Kidney epithelial cell (primary cell): Measurements from ENCODE around the gene MCM3AP. TPM values are rescaled to one million over a fixed set of nuclear protein-coding genes. Genes with fewer than 3 reads are reported as not detected.

Experiments
- DNase-seq: peaks from one replicate; pipeline ENCODE4 v3.0.0-alpha.2; 2010; ENCODE audit warnings: low read depth
- H3K27me3 ChIP-seq: 2 replicates; pipeline ENCODE4 v1.6.0; 2011; ENCODE audit warnings: low read length; ENCODE audit not compliant: control insufficient read depth, insufficient read depth
- H3K36me3 ChIP-seq: 2 replicates; pipeline ENCODE4 v1.5.1; 2011; ENCODE audit warnings: low read length; ENCODE audit not compliant: control insufficient read depth, insufficient read depth
- H3K4me3 ChIP-seq: 2 replicates; pipeline ENCODE4 v1.5.1; 2011; ENCODE audit warnings: low read depth, mild to moderate bottlenecking, control low read depth, low read length
- total RNA-seq: library from RNA; depleted of rRNA; stranded (reverse); fragments of >200 nt; gene quantifications from 2 replicates; pipeline ENCODE4 v1.2.3, GENCODE V29; 2015
- TF ChIP-seq, protein P1 (sequence below): IDR thresholded peaks from 2 replicates; pipeline ENCODE4 v1.5.1; 2011; ENCODE audit warnings: mild to moderate bottlenecking, moderate library complexity, low read length, control low read depth, inconsistent platforms; ENCODE audit not compliant: insufficient read depth, poor library complexity, severe bottlenecking

Gene MCM3AP
- total RNA-seq, 1 donor from 2014 or later = 63.7 TPM

DNA sequence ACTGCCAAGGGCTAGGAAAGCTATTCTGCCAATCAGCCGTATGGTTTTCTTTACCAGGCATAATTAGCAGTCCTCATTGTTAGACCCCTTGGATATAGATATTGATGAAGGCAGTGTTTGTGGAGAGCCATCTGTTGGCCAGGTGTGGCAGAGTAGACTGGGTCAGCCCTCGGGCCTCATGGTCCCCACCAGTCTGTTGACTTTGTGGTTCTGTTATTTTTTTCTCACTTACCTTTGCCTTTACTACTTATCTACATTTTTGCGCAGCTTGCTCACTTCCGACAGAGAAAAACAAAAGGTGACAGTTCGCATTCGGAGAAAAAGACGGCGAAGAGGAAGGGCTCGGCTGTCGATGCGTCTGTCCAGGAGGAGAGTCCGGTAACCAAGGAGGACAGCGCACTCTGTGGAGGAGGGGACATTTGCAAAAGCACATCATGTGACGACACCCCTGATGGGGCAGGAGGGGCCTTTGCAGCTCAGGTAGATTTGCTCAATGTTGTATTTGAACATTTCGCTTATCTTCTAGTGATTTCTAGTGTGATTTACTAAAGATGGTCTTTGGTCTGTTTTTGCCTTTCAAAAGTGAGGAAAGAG lies 40.8 kb upstream of the MCM3AP start:
- H3K27me3 ChIP-seq = no peaks in the 10 kb centered on the region
- H3K4me3 ChIP-seq = no peak overlapping the region
- peaks cover 2% of the 10 kb centered on the region for H3K36me3 ChIP-seq
- no peak for DNase-seq
- TF ChIP-seq, protein P1, sequence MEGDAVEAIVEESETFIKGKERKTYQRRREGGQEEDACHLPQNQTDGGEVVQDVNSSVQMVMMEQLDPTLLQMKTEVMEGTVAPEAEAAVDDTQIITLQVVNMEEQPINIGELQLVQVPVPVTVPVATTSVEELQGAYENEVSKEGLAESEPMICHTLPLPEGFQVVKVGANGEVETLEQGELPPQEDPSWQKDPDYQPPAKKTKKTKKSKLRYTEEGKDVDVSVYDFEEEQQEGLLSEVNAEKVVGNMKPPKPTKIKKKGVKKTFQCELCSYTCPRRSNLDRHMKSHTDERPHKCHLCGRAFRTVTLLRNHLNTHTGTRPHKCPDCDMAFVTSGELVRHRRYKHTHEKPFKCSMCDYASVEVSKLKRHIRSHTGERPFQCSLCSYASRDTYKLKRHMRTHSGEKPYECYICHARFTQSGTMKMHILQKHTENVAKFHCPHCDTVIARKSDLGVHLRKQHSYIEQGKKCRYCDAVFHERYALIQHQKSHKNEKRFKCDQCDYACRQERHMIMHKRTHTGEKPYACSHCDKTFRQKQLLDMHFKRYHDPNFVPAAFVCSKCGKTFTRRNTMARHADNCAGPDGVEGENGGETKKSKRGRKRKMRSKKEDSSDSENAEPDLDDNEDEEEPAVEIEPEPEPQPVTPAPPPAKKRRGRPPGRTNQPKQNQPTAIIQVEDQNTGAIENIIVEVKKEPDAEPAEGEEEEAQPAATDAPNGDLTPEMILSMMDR = no peak

DNA sequence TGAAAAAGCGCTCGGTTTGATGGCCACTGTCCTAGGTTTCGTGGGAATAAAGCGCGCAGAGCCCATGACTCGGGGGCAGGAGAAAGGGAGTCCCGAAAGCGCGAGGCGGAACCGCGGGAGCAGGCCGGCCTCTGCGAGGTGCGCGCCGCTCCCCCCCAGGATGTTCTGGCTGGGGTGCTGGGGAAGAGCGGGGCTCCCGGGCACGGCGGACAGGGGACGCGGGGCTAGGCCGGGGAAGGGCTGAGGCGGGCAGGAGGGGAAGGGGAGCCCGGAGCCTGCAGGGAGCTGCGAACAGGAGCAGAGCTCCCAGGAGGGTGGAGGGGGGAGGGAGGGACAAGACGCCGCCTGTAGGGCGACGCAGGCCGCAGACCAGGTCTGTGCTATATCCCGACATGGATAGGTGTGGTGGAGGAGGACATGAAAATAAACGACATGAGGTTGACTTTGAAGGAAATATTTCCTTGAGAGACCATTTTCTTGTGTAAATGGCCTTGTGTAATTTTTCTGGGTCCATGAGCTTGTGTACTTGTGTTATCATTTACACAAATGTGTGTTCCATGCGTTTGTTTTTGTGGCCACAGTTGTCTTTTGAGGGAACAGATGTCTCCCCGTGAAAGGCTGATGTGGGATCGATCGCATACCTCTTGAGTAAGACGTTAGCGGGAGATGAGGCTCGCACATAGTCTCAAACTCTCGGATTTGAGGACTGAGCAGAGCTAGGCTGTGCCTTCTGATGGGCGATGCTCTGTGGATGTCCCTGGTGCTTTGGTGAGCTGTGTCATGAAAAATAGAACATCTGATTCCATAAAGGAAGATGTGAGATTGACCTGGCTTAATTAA lies 39.9 kb upstream of the MCM3AP start:
- Histone ChIP-seq H3K27me3 (no peaks in the 10 kb centered on the region), H3K4me3 (peak overlapping the region; percentile 80), H3K36me3 (peaks cover 2% of the 10 kb centered on the region)
- TF ChIP-seq, protein P1 = peak; percentile 63
- DNase-seq = no peak

DNA sequence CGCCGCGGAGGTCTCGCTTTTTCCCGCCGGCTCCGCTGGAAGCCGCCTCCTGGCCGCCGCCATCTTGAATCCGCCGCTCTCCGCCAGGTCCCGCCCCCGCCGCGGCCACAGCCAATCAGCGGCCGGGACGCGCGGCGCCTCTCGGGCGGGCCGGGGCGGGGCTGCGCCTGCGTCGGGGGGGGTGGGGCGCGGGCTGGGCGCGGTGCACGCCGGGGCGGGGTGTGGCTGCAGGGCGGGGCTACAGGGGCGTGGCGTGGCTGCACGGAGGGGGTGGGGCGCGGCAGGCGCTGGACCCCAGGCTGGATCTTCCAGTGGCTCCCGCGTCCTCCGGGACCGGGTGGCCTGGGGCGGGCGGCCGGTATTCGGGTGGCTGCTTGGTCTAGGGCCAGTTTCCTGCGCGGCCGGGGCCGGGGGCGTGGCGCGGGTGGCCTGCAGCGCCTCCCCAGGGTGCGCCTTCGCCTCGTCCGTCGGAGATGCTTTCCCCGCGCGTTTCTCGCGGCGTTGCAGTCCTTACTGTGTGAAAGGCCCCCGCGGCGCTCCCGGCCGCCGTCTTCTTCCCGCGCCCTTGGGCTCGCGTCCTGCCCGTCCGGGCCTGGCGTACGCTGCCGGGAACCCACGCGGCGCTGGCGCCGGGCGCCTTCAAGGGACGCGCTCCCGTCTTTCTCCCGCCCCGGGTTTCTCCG lies 39.1 kb upstream of the MCM3AP start:
- Histone ChIP-seq H3K36me3 (no peaks in the 10 kb centered on the region), H3K27me3 (no peaks in the 10 kb centered on the region), H3K4me3 (peak overlapping the region; percentile 85)
- DNase-seq = no peak
- TF ChIP-seq, protein P1 = no peak

DNA sequence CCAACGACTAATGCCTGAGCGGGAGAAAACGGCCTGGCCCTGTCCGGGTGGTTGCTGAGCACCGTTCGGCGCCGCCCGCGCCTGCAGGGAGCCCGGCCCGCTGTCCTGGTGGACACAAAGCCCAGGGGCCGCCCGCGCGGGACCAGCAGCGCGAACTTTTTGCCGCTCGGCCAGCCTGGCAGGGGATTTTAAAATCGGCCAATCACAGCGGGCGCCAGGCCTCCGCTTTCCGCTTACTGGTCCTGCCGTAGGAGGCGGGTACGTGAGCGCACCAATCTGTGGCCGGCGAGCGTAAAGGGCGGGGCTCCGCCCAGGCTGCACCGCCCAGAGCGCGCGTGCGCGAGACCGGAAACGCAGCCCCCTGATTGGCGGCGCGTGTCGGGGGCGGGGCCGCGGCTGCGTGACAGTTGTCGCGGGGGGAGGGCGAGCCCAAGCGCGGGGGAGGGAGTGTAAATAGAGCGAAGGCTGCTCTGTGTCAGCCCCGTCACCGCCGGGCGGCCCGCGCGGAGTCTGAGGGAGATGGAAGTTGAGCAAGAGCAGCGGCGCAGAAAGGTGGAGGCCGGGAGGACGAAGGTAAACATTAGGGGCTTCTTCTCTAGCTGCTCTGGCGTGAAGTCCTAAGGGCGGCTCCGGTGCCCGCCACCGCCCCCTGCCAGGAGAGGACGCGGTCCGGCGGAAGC lies 38.4 kb upstream of the MCM3AP start, which contains the start of the genes C21orf58 and PCNT:
Gene C21orf58 (minus strand): TSS at position 161 of the 680 bp plus-strand sequence. CDS start 1,132 bp downstream, outside the sequence.
Gene PCNT (plus strand): TSS at position 447 of the 680 bp plus-strand sequence. CDS start 73 bp downstream, at position 520.
- Histone ChIP-seq H3K36me3 (no peaks in the 10 kb centered on the region), H3K4me3 (peak within 1 kb of the TSS; percentile 85), H3K27me3 (no peaks in the 10 kb centered on the region)
- peak; percentile 89 for DNase-seq
- TF ChIP-seq, protein P1 = no peak

DNA sequence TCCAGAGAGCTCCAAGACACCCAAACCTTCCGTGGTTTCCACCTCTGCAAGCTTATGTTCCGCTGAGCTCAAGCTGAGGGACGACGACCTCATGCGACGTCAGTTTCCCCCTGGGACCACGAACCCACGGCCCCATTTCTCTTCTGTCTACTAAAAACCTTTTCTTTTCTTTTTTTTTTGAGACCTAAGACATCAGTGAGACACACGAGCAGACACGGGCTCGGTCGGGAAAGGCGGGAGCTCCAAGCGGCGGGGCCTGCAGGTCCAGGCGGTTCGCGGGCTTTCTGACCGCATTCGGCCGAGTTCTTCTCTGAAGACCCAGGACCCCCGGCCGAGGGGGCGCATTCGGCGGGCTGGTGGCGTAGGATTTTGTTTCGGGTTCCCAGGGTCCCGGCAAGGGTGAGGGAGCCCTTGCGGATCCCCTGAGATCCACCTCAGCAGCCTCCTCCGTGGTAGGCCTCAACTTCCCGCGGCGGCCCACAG lies 37.9 kb upstream of the MCM3AP start:
- Histone ChIP-seq H3K27me3 (no peaks in the 10 kb centered on the region), H3K36me3 (no peaks in the 10 kb centered on the region), H3K4me3 (peak overlapping the region; percentile 85)
- DNase-seq = no peak
- TF ChIP-seq, protein P1 = no peak
